HG03354 (cell line): ENCODE results near the gene C1D.
"Not testable (repeated sequence)": the region's sequence is repeated elsewhere in the genome, so short reads cannot be mapped to it uniquely, and the experiment has no call there.

Experiments
- ATAC-seq: cut with Tn5 transposase; IDR thresholded peaks from one replicate; pipeline ENCODE4 v1.9.1; 2021; ENCODE audit warnings: mild to moderate bottlenecking; ENCODE audit not compliant: unreplicated experiment, poor library complexity, severe bottlenecking

C1D gene, protein sequence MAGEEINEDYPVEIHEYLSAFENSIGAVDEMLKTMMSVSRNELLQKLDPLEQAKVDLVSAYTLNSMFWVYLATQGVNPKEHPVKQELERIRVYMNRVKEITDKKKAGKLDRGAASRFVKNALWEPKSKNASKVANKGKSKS

DNA sequence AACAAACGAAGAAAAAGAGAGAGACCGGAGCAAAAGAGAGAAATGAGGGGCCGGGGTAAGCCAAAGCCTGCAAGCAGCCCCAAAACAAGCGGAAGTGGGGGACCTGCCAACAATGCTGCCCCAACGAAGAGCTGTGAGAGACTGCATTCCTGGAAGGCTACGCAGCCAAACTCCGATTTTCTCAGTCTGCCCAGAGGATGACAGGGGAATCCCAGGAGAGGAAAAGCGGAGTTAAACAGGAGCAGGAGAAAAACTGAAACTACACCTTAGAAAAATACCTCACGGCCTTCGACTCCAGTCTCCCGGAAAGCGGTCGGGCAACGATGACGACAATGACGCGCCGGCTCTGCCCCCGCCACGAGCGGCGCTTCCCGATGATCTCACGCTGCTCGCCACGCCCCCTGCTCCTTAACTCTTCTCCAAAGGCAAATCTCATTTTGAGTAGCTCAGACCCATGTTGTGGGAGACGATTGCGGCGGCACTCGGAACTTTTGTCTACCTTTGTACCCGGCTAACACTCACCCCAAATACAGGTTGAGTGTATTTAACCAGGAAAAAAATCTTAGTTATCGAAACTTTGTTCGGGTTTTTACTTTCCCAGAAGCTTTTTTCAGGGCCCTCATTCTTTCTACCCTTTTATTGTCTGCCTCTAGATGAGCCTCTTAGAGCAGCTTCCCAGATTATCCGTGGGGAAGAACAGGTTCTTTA lies at the start of gene C1D:
TSS of gene C1D (minus strand) at position 325 of the 708 bp plus-strand sequence. CDS start 15,694 bp downstream, outside the sequence.
- peak; percentile 99 for ATAC-seq

DNA sequence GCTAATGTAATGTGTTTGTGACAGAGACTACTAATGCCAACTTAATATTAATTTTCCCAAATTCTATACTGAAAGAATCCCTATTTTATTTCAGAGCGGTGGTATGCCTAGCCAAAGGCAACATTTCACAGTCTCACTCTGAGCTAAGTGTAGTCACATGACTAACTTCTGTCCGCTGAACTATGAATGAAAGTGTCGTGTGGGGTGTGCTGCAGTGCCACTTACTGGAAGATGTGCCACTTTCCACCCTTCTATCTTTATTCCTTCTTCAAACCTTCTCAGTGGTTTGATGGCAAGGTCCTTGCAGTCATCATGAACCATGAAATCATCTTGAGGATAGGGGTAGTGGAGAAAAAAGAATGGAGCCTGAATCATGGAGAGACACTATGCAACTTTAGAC lies 47.3 kb upstream of the C1D start:
- ATAC-seq, result peak; percentile 66

DNA sequence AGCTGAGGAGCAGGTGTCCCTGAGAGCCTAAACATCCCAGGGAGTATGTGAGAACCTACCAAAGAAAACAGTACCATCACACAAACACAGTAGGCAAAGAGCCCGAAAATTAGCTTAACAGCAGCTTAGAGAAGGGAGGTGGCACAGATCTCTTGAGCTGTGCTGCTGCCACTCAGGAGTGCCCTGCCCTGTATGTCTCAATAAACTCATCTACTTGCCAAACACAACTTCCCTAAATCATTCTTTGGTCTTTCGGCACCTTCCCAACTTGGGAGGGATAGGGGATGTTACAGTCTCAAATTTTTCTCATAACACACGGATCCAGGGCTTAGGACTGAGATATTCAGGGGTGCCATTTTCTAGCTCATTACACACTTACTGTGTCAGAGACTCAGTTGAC lies 45.3 kb upstream of the C1D start:
- ATAC-seq, result no peak

DNA sequence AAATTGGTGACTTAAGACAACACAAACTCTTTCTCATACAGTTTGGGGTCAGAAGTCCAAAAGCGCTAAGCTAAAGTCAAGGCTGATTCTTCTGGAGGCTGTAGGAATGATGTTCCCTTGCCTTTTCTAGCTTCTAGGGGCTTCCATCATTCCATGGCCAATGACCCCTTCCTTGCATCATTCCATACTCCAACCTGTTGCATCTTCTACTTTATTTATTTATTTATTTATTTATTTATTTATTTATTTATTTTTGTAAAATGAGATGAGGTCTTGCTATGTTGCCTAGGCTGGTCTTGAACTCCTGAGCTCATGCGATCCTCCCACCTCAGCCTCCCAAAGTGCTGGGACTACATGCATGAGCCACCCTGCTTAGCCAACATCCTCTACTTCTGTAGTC lies 44.7 kb upstream of the C1D start:
- ATAC-seq, result no peak

DNA sequence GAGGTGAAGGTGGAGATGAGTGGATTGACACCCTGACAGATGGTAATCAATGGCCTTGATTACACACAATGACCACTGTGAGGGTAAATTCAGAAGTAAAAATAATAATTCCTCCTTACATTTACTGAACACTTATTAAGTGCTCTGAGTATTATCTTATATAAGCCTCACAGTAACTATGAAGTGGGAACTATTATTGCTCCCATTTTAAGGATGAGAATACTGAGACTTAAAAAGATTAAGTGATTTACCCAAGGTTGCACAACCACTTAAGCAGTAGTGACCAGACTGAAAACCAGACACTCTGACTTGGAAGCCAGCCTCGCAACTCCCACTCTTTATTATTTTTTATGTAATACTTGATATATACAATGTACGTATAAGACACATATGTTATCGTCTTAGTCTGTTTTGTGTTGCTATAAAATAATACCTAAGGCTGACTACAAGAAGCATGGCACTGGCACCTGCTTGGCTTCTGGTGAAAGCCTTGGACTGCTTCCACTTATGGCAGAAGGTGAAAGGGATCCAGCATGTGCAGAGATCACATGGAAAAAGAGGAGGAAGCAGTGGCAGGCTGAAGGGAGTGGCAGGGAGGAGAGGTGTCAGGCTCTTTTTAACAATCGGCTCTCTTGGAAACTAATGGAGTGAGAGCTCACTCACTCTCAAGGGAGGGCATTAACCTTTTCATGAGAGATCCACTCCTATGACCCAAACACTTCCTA lies 41.5 kb upstream of the C1D start:
- no peak for ATAC-seq

DNA sequence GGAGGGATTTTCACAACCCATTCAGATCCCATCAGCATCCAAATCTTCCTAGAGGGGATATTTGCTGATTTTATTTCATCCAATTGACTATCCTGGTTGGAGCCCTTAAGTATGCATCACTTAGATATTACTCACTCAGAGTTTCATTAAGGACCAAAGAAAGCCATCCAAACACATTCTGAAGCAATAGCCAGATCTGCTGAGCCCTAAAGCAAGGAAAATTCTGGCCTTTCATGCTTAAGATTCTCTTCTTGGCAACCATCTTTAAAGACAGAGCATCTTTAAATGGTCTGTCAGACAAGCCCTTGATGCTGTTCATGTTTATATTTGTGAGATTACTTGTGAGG lies 40.9 kb upstream of the C1D start:
- no peak for ATAC-seq

DNA sequence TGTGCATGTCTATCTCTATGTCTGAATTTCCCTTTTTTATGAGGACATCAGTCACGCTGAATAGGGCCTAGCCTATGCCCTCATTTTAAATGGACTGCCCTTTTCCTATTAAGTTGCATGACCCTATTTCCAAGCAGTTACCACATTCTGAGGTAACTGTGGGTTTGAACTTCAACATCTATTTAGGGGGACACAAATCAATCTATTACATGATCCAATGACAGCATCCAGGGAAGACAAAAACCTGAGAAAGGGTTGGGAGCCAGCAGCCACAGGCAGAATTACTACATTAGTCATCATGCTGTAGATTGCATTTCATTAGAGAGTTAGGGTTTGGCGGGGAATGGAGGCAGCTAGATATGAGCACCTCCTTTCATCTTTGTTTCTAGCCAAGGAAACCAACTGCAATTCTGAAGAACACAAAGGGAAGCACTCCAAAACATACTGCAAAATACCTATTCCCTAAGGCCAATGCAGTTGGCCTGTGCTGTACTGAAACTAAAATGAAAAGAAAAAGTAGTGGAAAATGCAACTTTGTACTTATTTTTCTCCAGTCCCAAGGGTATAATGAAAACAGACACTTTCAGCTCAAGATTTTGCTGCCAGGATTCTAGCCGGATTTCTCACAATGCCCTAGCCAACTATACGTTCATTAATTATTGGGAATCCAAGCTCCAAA lies 40.4 kb upstream of the C1D start:
- no peak for ATAC-seq

DNA sequence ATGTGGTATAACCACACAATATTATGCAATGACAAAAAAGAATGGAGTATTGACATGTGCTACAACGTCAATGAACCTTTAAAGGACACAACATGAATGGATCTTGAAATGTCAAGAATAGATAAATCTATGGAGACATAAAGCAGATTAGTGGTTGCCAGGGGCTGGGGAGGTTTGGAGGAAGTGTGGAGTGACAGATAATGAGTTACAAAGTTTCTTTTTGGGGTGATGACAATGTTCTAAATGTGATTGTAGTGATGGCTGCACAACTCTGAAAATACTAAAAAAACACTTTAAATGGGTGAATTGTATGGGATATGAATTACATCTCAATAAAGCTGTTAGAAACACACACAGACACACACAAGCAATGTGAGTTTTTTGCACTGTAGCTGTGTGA lies 37.4 kb upstream of the C1D start:
- no peak for ATAC-seq

DNA sequence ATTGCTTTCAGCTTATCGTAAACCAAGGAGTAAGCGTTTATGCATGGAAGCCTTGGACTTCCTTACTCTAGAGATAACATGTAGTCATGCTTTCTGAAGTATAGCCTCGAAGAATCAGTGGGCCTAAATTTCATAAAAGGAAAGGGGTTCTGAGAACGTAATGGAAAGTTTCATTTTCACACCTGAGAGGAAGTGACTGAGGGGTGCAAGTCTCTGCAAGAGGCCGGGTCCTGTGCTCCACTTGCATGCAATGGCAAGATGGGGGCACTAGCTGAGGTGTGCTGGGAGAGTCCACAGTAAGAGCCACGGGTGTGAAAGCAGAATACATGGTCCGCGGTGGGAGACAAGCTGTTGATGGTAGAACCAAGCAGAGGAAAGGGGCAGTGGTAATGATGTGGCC lies 36.5 kb upstream of the C1D start:
- no peak for ATAC-seq

DNA sequence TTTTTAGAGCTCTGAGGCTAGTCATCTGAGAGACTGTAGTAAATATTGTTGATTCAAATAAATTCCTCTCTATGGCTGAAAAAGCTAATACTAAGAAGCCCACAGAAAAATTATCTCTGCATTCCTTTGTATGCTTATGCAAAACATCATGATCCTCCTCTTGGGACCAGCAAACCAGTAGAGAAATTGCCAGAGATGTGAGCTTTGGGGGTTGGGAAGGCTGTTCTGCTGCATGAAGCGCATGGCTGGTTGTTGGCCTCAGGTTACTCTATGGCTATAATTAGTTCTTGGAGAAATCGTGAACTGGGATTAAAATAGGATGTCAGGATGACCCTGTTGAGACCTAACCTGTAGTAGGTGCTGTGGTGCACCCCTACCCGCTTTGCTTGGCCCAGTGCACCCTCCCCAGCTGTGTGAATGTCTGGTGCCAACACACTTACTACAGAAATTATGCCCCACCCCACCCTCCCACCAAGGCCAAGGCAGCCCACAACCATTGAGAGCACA lies 35.5 kb upstream of the C1D start:
- no peak for ATAC-seq

DNA sequence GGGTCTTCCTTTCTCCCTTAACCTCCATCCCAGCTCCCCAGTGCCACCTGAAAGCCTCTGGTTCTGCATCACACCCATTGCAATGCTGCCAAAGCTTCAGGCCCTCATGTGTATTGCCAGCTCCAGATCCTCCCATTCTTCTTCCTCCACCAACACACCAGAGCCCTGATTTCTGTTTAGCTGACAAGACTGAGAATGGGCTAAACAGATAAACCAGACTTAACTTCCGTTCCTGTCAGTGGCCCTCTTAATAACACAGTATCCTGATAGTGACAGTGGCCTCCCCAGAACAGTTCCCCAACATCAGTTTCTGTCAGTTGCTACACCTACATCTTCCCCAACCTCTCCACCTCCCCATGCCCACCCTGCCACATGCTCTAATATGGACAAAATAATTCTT lies 31.3 kb upstream of the C1D start:
- no peak for ATAC-seq

DNA sequence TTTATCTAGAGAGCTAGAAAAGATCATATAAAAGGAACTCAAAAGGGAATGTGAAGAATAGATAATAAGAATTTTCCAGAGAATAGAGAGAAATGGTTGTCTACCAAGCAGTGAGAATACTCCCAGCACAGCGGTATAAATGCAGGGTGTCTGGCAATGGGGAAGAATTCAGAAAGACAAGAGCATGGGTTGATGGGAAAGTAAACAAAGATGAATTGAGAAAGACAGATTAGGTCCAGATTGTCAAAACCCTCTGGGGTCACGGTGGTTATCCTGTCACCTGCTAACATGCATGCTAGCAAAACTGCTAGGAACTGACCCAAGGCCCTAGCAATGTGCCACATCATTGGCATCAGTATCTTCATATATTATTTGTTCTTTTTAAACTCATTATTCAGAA lies 30.8 kb upstream of the C1D start:
- ATAC-seq, result no peak

DNA sequence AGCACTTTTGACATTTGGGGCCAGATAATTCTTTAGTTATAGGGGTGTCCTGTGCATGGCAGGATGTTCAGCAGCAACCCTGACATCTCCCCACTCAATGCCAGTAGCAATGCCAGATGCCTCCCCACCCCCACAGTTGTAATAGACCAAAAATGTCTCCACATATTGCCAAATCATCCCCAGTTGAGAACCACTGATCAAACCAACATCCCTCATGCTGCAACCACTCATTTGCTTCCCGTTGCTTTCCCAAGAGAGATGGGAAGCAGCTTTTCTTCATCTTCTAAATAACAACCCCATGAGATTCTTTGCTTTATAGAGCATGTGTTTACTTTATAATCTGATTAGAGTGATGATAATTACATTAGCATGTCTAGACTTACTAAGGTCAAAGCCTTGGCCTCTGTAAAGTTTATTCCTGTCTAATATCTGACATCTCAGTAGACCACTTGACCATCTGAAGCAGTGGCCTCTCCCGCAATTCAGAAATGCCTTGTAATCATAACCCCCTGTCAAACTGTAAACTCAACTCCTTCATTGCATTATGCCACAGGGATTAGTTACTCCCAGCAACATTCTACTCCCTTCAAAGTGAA lies 28.7 kb upstream of the C1D start:
- ATAC-seq, result no peak

DNA sequence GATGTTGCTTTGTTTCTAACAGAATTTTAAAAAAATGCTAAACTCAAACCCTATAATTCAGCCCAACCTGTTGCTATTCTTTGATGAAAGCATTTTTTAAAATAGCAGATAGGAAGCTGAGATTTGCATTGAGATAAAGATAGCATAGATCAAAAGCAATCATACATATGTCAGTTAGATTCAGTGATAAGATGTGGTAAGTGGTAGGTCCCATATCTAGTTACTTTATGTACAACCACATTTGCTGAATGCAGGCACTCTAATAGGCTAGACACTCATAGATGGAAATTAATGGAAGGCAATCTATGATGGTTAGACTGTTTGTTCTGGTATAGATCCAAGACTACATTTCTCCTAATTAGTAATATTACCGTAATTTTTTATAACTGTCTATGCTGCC lies 27.2 kb upstream of the C1D start:
- ATAC-seq, result no peak

DNA sequence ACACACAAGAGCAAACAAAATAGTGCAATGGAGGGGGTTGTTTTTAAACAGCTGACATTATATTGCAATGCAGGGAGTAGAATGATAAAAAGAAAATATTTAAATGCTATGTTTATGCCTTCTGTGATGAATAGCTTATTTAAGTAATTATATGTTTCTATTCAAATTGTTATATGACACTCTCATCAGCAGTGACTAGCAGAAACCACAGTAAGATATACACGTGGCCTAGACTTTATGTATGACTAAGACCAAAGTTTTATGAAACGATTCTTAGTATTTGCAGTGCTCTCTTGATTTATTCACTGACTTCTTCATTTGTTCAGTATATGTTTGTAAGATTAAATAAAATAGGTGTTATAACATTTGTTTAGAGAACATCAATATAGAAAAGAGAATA lies 26.1 kb upstream of the C1D start:
- ATAC-seq, result no peak

DNA sequence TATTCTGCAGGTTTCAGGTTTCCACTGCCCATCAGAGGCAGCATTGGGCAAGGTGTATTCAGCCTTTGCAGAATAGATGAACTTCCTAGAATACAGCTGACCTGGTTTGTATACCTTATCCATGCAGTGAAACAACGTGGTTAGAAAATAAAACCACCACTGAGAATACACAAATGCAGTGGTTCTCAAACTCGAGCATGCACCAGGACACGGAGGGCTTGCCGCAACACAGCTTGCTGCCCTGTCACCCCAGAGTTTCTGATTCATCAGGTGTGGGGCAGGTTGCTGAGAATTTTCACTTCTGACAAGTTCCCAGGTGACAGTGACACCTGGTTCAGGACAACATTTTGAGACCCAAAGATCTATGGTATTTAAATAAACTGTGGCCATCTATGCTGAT lies 23.4 kb upstream of the C1D start:
- ATAC-seq, result no peak

DNA sequence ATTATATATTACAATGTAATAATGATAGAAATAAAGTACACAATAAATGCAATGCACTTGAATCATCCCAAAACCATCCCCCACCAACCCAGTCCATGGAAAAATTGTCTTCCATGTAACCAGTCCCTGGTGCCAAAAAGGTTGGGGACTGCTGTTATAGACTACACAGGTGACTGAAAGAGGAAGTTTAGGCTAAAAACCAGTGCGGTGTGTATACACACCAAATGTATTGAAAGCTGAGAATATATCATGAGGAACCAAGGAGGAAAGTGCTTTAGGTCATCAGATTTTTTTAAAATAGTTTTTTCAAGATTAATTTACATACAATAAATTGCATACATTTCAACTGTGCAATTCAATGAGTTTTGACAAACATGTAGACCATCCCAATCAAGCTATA lies 20.5 kb upstream of the C1D start:
- no peak for ATAC-seq

DNA sequence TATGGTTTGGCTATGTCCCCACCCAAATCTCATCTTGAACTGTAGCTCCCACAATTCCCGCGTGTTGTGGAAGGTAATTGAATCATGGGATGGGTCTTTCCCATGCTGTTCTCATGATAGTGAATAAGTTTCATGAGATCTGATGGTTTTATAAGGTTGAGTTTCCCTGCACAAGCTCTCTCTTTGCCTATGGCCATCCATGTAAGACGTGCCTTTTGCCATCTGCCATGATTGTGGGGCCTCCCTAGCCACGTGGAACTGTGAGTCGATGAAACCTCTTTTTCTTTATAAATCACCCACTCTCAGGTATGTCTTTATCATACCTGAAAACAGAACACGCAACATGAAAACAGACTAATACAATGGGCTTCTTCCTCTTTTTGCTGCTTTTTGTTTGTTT lies 11.2 kb upstream of the C1D start:
- ATAC-seq, result no peak

DNA sequence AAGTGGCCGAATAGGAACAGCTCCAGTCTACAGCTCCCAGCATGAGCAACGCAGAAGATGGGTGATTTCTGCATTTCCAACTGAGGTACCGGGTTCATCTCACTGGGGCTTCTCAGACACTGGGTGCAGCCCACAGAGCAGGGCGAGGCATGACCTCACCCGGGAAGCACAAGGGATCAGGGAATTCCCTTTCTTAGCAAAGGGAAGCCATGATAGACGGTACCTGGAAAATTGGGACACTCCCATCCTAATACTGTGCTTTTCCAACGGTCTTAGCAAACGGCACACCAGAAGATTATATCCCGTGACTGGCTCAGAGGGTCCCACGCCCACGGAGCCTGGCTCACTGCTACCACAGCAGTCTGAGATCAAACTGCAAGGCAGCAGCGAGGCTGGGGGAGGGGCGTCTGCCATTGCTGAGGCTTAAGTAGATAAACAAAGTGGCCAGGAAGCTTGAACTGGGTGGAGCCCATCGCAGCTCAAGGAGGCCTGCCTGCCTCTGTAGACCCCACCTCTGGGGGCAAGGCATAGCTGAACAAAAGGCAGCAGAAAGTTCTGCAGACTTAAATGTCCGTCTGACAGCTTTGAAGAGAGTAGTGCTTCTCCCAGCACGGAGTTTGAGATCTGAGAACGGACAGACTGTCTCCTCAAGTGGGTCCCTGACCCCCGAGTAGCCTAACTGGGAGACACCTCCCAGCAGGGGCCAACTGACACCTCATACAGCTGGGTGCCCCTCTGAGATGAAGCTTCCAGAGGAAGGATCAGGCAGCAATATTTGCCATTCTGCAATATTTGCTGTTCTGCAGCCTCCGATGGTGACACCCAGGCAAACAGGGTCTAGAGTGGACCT lies 1.2 kb upstream of the C1D start:
- ATAC-seq, result not testable (repeated sequence)
